GM21447 (cell line): ENCODE data around the gene PLEKHH1.
A peak's percentile ranks its signal among the peaks of the same experiment; 100 is the strongest.

Experiments
- ATAC-seq: cut with Tn5 transposase; IDR thresholded peaks from one replicate; pipeline ENCODE4 v1.9.1; 2021; ENCODE audit not compliant: unreplicated experiment

The PLEKHH1 gene

DNA sequence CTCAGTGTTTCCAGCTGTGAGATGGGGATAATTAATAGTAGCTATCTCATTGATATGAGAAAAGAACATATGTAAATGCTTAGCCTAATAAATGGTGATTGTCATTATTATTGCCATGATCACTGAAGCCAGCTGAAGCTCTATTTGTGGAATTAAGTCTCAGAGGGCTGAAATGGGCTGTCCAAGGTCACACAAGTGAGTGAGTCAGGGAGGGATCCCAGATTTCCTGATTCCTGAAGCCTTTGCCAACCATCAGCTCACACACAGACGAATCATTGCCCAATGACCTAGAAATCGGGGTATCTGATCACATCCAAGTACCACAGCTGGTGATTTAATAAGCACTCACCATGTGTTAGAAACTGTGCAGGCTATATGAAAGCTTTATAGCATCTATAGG lies 23.0 kb upstream of the PLEKHH1 start:
- ATAC-seq, result no peak

DNA sequence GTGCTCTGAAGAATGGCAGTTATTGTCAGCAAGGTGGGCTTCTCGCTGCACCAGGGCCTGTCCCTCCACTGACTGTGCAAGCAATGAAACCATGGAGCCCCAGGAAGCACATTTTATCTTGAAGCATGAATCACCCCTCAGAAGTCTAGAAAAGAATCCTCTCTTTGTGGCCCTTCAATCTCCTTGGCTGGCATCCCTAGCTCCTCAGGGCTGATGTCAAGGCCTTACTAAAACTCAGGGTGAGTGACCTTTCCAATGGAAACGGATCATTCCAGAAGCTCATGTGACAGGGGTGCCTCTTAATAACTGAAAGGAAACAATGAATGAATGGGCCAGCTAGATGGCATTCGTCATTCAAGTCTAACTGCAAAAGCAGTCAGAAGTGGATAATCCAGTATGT lies 22.3 kb upstream of the PLEKHH1 start:
- no peak for ATAC-seq

DNA sequence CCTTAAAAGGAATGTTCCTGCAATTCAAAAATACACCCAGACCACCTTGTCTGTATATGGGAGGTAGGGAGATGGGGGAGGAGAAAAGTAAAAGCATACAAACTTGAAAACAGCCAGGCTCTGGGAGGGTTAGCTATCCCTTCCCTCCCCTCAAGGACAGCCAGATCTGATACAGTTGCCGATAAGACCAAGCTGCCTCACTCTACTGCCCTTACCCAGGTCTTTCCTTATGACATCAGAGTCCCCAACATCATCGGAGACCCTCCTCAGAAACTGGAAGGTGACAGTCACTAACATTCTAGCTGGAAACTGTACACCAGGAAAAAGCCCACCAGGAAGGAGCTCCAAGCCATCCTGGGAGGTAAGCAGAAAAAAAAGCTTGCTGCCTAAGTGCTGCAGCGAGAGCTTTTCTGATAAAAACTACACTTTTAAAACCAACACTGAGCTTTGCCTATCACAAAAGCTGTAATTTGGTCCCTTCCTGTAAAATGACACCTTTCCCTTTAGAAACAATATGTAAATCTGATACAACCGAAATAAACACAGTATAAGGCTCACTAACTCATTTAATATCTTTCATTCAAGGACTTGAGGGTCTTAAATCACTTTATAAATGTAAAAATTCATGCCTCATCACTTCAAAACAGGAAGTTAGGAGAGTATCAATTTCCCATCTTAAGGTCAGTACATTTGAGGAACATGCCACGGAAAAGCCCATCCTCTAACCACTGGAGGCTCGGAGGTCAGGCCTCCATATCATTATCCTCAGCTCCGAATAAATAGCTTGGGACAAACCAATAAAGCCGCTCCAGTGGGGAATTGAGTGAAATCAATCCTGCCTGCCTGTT lies 20.4 kb upstream of the PLEKHH1 start:
- ATAC-seq, result no peak

DNA sequence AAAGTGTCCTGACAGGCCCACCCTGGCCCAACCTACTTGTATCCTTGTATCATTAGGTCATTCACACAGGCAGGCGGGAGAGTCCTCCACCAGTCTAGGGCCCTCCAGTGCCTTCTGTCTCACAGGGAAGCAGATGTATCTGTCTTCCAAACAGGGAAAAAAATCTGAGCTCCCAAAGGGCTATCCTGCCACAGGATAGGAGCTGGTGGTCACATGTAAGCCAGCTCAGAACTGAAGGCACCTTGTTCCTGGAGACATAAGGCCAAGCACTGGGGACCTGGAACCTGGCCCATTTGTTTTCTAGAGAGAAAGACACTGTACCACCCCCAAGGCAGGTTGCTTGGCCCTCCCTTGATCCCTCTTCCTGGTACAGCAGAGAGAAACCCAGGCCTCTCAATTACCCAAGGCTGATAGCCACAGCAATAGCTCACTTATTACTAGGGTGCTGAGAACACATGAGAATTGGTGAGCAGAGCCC lies 19.4 kb upstream of the PLEKHH1 start:
- ATAC-seq, result no peak

DNA sequence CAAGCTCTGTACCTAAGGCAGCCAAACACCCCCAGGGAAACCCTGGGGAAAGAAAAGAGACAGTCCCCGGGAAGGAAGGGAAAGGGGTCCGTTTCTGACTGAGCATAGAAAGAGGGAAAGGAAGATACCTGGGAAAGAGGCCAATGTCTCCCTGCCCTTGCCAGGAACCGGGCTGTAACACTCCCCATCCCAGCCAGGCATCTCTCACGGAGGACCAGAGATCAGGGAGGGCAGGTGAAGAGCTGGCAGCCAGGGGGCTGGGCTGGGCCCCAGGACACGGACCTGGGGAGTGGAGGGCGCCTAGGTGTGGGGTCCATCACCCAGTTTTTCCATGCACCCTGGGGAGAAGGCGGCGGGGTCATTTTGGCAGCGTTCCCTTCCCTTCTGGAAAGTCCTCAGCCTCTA lies 18.9 kb upstream of the PLEKHH1 start:
- ATAC-seq, result no peak

DNA sequence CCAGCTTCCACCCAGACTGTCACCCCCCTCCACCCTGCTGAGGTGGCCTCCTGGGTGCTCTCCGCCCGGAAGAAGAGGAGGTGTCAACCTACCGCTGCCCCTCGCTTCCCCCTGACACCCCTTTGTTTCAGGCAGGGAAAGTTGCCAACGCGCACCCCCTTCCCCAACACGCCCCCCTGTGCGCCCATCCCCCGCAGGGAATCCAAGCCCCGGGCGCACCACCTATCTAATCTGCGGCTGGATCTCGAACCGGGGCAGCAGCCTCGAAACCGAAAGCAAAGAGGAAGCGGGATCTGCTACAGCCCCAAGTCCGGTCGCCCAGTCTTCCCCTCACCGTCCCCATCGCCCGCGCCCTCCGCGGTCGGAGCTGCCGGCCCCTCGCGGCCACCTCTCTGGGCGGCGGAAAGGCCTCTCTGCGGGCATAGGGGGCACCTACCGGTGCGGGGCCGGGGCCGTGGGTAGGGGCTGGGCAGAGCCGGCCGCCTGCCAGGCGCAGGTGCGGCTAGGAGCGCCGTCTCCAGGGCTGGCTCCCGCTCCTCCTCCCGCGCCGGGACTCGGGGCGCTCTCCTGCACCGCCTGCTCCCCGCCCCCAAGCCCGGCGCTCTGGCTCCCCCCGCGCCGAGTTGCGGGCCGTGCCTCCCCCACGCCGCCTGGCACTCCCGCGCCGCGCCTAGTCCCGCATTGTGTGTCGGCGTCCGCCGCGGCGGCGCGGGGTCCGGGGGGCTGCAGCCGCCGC lies 18.3 kb upstream of the PLEKHH1 start:
- ATAC-seq, result peak; percentile 55

DNA sequence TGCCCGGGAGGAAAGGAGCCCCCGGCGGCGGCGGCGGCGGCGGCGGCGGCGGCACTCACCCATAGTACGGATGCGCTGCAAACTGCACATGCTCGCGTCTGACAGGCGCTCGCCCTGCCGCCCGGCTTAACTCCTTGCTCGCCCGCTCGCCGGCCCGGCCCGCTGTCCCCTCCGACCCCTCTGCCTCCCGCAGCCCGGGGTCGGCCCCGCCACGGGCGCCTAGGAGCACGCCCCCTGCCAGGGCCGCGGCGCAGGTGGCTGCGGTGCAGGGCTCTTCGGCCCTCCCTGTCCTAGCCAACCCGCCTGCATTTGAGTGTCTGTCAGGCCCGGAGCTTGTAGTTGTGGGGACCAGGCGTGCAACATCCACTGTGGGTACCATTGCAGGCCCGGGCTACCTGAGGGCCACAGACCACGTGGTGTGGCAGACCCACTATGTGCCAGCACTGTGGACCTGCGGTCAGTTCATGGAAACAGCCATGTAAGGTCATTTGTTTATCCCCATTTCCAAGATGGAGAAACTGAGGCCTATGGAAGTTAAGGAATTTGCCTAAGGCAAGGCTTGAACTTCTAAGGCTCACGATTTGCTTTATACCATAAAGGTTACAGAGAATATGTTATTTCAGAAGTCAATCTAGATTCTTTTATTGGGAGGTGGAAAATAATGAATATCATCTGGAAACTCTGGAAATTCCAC lies 17.6 kb upstream of the PLEKHH1 start:
- ATAC-seq, result peak; percentile 47

DNA sequence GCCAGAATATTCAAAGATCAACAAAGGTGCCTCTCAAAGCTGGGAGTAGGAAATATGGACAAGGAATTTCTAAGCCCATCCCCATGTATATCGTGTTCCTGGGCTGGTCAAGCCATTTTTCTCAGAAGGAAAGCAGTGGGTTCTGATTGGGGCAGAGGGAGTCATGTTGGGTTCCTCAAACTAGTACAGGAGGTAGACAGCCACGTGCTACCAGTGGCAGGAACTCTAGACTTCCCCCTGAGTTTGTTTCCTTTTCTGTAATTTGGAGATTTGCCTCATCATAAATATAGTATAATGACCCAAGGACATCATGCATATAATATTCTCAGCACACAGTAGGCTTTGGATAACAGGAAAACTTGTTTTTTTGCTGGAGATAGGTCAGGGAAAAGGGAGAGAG lies 16.4 kb upstream of the PLEKHH1 start:
- ATAC-seq, result no peak

DNA sequence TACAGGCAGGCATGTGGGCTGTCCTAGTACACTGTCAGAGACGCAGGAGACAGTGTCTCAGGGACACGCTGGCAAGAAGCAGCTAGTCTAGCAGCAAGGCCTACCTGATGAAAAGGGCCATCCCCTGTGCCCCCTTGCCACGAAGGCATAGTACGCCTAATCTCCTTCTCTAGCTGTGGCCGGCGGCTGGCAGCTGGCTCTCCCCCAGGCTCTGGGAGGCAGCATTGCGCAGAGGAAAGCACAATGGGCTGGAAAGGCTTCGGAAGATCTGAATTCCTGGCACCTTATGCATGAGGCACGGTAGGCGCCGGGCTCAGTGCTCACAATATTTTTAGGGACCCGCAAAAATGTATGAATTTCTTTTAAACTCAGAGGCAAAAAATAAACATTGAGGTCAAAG lies 16.0 kb upstream of the PLEKHH1 start:
- ATAC-seq, result no peak

- no peak for ATAC-seq
Measured at GRCh38 chr14:67519406-67519805, 13.7 kb upstream of the PLEKHH1 start.

GRCh38 chr14:67520482-67520881 lies 12.6 kb upstream of the PLEKHH1 start:
- ATAC-seq, result no peak

GRCh38 chr14:67522270-67522669 lies 10.8 kb upstream of the PLEKHH1 start:
- no peak for ATAC-seq

DNA sequence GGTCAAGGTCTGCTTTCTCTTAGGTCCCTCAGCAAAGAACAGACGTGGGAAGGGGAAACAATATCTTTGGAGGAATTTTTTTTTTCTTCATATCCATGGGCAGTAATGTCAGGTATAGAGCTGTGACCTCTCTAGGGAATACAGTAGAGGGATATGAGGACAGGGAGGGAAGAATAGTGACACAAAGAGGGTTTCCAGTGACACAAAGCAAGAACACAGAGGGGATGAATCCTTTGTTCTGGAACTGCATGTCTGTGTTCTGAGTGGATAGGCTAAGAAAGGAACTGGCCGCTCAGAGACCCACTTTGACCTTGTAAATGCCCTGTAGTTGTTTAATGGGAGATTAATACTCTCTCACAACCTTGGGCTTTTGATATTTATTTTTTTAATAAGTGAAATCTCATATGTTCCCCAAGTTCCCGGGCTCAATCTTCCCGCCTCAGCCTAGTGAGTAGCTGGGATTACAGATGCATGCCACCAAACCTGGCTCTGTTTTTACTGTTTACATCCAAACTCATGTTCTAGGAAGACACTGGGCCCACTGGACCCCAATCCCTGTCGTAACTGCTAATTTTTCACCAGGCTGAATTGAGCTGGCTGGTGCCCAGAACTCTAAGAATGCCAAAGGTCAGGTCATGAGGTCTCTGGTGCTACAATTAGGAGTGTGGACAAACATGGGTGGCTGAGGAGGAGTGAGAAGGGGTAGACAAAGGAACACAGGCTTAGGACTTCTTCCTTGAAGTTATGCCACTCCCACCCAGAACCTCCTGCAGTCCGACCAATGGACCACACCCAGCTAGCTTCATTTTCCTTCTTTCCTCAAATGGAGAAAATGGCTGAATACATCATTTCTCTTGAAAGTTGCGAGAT lies 9.1 kb upstream of the PLEKHH1 start:
- ATAC-seq, result no peak

- ATAC-seq, result no peak
Measured at GRCh38 chr14:67524634-67524963, 8.5 kb upstream of the PLEKHH1 start.

DNA sequence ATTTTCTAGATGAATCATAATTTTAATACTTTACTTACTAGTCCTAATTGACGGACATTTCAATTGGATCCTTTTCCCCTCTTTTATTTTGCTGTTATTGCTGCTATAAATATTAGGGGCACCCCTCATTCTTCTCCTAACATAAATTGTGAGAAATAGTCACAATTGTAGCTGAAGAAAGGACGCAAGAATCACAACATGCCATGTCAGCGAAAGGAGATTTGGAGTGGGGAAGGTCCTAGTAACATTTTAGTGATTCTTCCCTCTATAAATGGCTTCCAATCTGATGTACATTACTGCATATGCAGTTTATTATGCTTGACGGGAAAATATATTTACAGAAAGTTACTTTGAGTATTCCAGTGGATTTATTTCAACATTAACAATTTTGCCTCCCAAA lies 7.7 kb upstream of the PLEKHH1 start:
- ATAC-seq, result no peak

DNA sequence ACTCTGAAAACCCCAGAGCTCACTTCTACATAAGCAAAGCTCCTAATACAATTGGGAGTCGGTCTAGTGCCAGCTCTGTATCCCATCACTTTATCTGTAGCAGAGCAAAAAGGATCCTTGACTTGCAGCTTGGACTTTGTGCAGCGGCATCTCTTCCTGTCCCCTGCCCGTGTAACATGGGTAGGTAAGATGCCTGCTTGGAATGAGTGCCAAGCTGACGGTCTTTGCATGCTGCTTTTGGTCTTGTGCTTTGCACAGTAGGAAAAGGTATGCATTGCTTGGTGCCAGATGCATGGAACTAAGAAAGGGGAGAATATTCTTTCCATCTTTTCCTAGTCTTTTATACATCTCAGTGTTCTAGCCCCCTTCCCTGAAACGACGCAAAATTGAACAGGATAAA lies 6.9 kb upstream of the PLEKHH1 start:
- no peak for ATAC-seq

GRCh38 chr14:67526676-67527459 lies 6.2 kb upstream of the PLEKHH1 start:
- ATAC-seq, result no peak

DNA sequence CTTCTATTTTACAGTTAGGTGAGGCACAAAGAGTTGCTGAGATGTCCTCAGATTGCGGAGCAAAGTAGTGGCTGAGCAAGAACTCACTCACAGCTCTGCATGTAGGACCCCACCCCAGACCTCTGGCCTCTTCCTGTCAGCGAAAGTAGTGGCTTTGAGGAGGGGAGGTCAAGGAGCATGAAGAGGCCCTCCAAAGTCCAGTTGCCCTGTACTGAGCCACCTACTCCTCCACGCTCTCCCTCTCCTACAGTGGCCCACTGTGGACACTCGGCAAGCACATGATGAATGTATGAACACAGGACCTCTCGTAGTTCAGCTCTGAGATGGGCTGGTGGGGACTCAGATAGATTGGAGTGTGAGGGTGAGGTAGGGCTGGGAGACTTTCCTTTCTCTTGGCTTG lies 5.3 kb upstream of the PLEKHH1 start:
- no peak for ATAC-seq

GRCh38 chr14:67528276-67528675 lies 4.8 kb upstream of the PLEKHH1 start:
- ATAC-seq, result no peak
